Activated naive CD4-positive, alpha-beta T cell treated with anti-CD3 and anti-CD28 coated beads, Interleukin-2, amount 50 U/mL, for 16 hours (primary cell): ENCODE data around the gene OR2D2.
"Not testable (repeated sequence)": the region's sequence is repeated elsewhere in the genome, so short reads cannot be mapped to it uniquely, and the experiment has no call there.

Source experiments
- DNase-seq: peaks from one replicate; pipeline ENCODE4 v3.0.0-alpha.2; 2020

OR2D2 gene, protein sequence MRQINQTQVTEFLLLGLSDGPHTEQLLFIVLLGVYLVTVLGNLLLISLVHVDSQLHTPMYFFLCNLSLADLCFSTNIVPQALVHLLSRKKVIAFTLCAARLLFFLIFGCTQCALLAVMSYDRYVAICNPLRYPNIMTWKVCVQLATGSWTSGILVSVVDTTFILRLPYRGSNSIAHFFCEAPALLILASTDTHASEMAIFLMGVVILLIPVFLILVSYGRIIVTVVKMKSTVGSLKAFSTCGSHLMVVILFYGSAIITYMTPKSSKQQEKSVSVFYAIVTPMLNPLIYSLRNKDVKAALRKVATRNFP

DNA sequence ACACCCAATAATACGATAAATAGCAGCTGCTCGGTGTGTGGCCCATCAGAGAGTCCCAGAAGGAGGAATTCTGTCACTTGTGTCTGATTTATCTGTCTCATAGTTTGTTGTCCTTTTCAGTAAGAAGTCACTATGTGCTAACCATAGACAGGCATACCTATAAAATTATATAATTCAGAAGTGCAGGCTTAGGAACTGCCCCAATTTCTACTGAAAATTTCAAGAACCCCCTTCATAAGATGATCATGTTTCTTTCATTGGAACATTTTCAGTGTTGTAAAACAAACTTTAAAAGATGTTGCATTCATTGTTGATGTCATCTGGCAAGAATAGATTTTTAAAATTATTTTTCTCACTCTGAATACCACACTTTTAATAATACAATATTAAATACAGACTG is at the start of gene OR2D2:
Gene OR2D2, minus strand, starts transcription at position 101 of the 400 bp plus-strand sequence. Its CDS starts 0 bp downstream, at position 101.
- no peak for DNase-seq

DNA sequence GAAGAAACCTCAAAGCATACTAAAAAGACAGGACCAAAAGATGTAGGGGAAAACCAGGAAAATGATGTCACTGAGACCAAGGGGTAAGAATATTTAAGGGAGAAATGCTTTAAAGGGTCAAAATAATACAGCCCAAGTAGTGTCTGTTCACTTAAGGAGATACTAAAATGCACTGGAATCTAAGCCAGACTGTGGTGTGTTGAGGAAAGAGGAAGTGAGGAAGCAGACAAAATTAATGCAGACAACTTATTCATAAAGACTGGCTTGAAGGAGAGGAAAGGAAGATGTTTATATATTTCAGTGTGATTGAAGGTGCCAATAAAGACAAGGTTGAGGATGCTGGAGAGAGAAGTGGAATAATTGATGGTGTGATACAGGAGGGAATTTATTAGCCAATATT is 49.7 kb upstream of the OR2D2 start:
- no peak for DNase-seq

DNA sequence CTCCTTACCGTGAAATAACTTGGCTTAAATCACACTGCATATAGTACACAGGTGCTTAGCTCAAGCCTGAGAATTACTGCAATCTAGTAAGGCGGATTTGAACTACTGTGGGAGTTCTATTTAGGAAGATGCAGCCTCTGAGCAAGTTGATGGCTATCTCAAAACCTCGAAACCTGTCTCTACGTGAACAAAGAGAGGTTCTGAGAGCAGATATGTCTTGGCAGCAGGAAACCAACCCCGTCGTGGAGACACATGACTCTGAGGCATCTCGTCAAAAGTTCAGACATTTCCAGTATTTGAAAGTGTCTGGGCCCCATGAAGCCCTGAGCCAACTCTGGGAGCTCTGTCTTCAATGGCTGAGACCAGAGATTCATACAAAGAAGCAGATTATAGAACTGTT is 39.8 kb upstream of the OR2D2 start:
- no peak for DNase-seq

DNA sequence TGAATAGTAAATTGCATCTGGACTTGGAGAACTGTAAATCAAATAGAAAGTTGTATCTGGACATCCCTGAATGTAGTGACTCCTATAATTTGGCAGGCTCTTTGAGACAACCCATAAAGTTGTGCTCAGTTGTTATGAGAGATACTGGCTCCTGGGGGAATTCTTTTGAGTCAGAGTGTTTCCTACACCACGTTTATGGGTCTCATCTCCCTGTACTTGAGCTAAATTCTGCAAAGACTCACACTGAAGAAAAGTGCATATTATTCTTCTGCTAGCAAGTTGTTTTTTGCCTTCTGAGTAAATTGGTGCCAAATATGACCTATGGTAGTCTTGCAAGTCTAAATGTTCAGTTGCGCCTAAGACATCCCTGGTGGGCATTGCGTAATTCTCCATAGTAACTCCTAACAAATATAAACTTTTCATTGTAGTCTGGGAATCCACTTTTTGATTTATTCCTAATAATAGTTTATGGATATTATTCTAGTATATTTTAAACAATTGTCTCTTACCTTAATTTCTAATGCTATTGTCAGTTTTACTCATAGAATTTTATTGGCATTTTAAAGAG is 38.9 kb upstream of the OR2D2 start:
- DNase-seq = no peak

DNA sequence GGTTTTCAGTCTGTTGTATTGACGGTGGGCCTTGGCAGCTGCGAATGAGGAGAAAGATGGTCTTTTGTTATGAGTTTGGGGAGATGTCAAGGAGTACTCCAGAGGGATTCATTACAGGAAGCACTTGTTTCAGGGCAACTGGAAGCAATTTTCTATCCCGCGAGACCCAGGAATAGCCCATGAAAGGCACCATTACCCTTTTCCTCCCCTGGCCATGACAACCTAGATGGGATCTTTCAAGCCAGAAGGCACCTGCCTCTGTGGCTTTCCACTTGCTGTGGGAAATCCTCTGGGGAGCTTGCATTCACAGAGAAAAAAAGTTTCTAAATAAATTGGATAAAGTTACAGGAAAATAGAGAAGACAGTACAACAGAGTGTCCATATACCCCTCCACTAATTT is 36.6 kb upstream of the OR2D2 start:
- no peak for DNase-seq

DNA sequence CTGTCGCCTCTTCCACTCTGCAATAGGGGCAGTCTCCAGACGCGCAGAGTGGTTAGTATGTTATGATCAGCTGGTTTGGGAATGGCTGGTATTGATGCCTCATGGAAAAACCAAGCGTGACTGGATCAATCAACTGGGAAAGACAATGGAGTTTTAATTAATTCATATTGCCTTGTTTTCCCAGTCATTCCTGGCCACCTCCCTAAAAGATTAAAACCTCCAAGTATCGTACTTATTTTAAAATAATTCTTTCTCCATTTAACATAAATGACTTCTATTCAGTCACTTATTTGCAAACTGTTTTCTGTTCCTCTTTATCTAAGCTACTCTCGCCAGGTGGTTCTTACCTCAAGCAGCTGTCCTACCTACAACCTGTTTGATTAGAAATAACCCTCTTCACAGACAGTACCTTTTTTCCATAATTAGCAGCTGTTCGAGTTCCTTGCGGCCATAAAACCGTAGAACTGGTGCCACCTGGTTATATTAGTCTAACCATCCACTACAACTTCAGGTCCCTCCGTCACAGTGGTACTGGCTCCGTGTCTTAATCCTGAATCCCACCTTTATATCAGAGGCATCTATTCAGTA is 34.8 kb upstream of the OR2D2 start:
- DNase-seq = no peak

DNA sequence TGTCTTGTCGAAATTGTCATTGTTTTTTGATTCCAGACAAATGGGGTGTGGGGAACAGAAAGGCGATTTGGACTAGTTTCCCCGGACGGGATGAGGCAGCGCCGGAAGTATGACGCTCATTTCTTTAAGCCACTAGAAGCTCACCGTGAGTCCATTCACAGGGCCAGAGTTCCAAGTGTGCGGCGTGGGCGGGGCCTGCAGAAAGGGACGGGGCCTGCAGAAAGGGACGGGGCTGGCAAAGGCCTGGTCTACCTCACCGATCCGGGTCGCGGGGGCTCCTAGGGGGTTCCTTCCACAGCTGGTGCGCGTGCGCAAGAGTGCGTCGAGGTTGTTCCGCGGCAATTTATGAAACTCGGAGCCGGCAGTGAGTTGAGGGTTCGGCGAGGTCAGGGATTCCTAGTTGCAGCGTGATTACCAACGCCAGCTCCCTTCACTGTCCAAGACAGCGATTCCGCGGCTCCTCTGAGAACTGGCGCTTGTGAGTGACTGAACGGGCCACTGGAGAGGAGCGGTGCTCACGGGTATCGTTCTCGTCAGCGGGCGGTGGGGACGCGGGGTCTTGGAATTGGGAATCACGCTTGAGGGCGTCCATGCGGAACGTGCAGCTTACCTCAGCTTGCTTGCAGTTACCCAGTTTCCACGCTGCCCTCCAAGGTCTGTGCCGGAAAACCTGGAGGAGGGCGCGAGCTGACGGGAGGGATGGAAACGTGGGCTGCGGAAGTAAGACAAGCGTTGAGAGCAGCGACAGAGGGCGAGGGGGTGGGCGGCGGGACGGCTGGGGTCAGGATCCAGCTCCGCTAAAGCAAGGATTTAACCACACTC is 34.1 kb upstream of the OR2D2 start, which contains the start of gene ZNF215:
Gene ZNF215, plus strand, starts transcription at position 219 of the 822 bp plus-strand sequence. CDS start 5,847 bp downstream, outside the sequence.
- DNase-seq = peak; percentile 12

DNA sequence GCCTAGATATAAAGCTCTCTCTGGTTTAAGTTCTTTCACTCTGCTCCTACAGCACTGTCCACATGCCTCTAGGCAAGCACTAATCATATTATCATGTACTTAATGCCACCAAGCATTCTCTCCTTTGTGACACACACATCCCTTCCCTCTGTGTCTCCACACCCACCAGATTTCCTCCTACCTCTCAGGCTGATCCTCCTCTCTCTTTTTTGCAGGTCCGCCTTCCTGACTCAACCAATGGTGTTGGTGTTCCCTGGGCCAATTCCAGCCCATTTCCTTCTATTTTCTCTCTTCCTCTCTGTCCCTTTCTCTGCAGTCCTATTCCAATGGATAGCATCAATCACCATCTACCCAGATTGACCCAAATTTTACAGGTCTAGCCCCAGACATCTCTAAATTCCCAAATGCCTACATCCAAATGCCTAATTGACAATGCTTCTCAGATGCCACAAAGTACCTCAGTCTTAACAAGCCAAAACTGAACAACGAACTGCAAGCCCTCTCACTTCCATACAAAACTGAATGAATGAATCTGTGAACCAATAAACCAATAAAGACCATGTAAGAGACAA is 33.4 kb upstream of the OR2D2 start:
- no peak for DNase-seq

DNA sequence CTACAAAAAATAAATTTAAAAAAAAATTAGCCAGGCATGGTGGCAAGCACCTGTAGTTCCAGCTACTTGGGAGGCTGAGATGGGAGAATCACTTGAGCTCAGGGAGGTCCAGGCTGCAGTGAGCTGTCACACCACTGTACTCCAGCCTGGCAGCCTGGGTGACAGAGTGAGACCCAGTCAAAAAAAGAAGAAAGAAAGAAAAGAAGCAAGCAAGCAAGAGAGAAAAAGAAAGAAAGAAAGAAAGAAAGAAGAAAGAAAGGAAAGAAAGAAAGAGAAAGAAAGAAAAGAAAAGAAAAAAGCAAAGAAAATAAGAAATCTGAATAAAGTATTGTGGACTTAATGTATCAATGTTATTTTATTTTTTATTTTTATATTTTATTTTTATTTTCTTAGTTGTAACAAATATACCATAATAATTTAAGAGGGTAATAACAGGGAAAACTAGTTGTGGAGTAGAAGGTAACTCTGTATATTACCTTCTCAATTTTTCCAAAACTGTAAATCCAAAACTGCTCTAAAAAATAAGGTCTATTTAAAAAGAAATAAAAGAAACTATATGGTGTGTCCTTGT is 32.8 kb upstream of the OR2D2 start:
- DNase-seq = no peak

DNA sequence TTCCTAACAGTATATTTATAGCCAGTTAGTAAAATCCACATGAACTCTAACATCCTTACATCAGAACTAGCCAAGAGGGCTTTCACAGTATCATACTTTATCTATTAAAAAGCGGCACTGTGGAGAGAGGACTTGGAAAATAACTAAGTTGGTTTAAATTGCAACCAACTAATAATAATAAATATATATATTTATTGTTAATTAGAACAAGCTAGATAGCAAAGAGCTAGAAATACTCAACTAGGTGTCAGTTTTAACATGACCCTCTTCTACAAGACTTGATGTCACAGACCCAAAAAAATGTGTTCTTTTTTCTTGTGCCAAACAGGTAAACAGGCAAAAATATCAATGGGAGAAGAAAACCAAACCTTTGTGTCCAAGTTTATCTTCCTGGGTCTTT is 28.4 kb upstream of the OR2D2 start, which contains the start of gene OR2D3:
Gene OR2D3, plus strand, starts transcription at position 301 of the 400 bp plus-strand sequence. Its CDS starts 0 bp downstream, at position 301.
- DNase-seq = no peak

DNA sequence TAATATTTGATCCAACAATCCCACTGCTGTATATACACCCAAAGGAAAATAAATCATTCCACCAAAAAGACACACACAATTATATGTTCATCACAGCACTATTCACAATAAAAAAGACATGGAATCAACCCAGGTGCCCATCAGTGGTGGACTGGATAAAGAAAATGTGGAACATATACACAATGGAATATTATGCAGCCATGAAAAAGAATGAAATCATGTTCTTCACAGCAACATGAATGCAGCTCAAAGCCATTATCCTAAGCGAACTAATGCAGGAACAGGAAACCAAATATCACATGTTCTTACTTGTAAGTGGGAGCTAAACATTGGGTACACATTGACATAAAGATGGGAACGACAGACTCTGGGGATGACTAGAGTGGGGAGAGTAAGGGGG is 27.4 kb upstream of the OR2D2 start:
- DNase-seq = no peak

DNA sequence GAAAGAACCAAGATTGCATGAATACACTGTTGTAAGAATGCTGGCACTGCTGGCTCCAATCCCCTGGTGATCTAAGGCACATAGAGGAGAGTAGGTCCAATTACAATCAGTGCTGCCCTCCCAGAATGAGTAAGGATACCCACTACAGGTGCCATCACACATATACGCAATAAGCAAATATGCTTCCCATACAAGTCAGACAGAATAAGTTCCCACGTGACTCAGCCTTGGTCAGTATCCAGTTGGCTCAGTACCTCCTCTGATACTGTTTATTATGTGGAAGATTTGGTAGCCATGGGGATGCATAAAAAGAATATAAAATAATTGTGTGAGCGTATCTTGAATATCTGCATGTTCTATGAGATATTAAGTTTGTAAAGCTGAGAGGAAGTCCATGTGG is 19.6 kb upstream of the OR2D2 start:
- no peak for DNase-seq

DNA sequence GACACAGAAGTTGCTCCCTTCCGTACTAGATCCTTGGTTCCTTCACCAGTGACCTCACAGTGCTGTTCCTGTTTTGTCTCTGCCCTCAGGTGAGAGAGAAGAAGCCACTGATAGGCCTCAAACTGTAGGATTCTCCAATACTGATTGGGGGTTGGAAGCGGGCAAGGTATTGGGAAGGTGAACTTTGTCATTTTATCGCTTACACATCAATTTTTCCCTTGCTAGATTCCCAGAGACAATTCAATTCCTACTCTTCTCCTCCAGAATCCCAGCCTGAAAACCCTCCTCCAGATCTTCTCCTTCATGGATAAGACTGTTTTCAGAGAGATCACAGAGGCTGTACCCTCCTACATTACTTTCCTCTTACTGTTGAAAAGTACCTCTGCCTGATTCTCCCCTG is 19.1 kb upstream of the OR2D2 start:
- no peak for DNase-seq

DNA sequence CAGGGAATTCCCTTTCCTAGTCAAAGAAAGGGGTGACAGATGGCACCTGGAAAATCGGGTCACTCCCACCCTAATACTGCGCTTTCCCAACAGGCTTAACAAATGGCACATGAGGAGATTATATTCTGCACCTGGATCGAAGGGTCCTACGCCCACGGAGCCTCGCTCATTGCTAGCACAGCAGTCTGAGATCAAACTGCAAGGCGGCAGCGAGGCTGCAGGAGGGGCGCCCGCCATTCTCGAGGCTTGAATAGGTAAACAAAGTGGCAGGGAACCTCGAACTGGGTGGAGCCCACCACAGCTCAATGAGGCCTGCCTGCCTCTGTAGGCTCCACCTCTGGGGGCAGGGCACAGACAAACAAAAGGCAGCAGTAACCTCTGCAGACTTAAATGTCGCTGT is 12.5 kb upstream of the OR2D2 start:
- DNase-seq = not testable (repeated sequence)

DNA sequence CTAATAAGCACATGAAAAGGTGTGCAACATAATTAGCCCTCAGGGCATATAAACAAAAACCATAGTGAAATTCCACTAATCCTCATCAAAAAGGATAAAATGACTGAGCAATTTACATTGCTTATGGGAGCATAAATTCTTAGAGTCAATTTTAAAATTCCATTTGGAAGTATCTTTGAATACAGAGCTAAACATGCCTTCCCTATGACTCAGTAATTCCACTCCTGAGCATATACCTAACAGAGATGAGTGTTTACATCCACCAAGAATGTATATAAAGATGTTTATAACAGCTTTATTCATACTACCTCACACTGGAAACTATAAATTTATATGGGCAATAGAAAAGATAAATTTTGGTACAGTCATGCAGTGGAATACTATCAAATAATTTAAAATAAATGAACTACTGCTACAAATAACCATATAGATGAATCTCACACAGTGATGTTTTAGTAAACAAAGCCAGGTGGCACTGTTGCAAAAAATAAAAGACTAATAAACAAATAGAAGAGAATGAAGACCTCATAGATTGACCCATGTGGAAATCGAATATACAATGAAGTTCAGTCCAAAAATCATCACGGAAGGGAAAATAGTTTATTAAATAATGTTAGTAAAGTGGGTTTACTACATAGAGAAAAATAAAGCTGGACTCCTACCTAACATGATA is 8.2 kb upstream of the OR2D2 start:
- no peak for DNase-seq

DNA sequence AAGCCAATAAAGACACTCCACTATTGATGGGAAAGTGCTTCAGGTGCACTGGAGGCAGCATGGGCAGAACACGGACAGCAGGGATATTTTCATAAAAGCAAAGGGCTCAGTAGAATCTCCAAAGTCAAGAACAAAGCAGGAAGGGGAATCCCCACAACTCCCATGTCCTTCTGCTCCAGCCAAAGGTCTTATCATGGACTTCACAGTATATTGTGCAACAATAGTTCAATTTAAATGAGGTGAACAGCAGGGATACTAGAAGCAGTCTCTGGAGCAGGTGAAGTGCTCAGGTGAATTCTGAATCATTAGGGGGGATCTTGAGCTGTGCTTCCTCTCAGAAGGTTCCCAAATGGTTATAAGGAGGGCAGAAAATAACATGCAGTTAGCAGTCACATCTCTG is 6.6 kb upstream of the OR2D2 start:
- no peak for DNase-seq

DNA sequence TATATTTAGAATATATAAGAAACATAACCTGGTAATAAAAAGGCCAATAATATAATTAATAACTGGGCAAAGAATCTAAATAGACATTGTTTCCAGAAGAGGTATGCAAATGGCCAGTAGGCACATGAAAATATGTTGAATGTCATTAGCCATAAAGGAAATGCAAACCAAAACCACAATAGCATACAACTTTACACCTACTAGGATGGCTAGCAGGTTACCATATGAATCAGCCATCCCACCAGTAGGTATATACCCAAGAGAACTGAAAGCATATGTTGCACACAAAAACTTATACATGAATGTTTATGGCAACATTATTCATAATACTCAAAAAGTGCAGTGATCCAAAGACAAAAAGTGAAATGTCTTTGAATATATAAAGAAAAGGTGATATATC is 2.7 kb upstream of the OR2D2 start:
- no peak for DNase-seq

DNA sequence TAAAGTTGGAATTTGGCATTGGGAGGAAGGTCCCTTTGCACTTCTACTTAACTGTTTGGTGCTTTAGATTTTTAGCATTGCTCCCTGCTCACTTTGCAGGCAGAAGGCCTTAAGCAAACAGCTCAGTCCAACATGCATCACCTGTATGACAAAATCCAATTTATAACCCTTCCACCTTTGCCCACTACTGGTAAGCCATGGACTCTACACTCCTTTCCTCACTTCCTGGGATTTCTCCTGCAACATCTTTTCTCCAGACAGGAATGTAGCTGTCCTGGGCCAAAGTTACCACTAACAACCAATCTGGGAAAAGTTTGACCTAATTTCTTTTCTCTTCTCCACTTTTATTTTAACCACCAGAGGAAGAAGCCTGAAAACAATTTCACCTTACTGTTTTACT is 1.8 kb upstream of the OR2D2 start:
- DNase-seq = no peak

DNA sequence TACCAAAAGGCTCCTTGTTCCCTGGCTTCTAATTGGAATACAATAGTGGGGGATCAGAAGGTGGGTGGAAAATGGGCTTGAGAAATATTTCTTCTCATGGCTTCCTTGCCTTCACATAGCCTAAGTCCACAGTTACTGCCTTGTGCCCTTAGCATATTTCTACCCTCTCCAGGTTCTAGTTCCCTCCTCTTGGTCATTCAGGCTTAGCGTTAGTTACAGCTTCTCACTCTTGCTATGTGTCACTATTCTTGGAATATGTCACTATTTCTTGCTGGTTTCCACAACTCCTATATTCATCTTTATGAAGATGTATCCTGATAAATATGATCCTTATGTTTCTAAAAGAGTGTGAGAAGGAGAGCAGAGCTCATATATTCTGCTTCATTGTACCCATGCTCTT is 2.5 kb downstream of the OR2D2 start:
- DNase-seq = no peak

DNA sequence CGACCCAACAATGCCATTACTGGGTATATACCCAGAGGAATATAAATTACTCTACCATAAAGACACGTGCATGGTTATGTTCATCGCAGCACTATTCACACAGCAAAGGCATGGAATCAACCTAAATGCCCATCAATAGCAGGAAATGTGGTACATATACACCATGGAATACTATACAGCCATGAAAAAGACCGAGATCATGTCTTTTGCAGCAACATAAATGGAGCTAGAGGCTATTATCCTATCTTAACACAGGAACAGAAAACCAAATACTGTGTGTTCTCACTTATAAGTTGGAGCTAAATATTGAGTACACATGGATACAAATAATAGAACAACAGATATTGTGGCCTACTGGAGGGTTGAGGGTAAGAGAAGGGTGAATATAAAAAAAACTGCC is 3.5 kb downstream of the OR2D2 start:
- no peak for DNase-seq

DNA sequence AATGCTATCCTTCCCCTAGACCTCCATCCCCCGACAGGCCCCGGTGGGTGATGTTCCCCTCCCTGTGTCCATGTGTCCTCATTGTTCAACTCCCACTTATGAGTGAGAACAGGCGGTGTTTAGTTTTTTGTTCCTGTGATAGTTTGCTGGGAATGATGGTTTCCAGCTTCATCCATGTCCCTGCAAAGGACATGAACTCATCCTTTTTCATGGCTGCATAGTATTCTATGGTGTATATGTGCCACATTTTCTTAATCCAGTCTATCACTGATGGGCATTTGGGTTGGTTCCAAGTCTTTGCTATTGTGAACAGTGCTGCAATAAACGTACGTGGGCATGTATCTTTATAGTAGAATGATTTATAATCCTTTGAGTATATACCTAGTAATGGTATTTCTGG is 4.6 kb downstream of the OR2D2 start:
- not testable (repeated sequence) for DNase-seq

DNA sequence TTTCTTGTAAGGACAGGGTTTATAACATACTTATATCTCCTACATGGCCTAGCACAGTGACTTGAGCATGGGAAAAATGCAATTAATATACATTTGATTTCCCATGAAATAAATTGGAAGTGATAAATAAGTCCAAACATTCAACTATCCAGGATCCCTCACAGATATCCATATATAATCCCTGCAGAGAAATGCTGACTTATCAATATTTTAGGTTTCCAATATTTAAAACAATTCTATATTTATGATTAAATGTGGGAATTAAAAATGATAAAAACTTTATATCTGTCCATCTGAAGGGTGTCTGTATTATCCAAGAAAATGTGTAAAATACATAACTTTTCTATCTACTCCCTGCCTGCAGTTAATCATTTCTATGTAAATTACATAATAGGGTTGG is 9.5 kb downstream of the OR2D2 start:
- DNase-seq = no peak
